Activated CD4-positive, alpha-beta T cell treated with anti-CD3 and anti-CD28 coated beads for 1 hour (primary cell): ENCODE measurements around the gene DUSP11.

Experiments used
- DNase-seq: peaks from one replicate; pipeline ENCODE4 v3.0.0-alpha.2; 2020

DUSP11 gene

GRCh38 chr2:73716543-73717250 is 63.2 kb downstream of the DUSP11 start:
- DNase-seq: no peak

GRCh38 chr2:73714091-73714490 is 65.8 kb downstream of the DUSP11 start:
- no peak for DNase-seq
